Upper lobe of left lung (tissue), 6 donors: Measurements from ENCODE around the gene FILIP1L. TPM values are rescaled to one million over a fixed set of nuclear protein-coding genes. Genes with fewer than 3 reads are reported as not detected.

Experiments
- ATAC-seq, 2 donors: fragments of 200-7000 bp; cut with Tn5 transposase; one replicate each; pipeline ENCODE4 v1.9.1; 2022; ENCODE audit warnings: mild to moderate bottlenecking in 2 of 2, moderate library complexity in 2 of 2; ENCODE audit not compliant: low FRiP score in 2 of 2
- DNase-seq, 2 donors: peaks; one replicate each; pipeline ENCODE4 v3.0.0-alpha.2; 2019 to 2020
- H3K27ac ChIP-seq, 4 donors: fragments of 200-600 bp; sonication (generic); one replicate each; pipeline ENCODE4 v1.5.1; 2016 to 2019
- H3K27me3 ChIP-seq, 4 donors: fragments of 200-600 bp; sonication (generic); one replicate each; pipeline ENCODE4 v1.5.1; 2017 to 2019
- H3K36me3 ChIP-seq, 4 donors: fragments of 200-600 bp; sonication (generic); one replicate each; pipeline ENCODE4 v1.5.1; 2016 to 2019
- H3K4me1 ChIP-seq, 4 donors: fragments of 200-600 bp; sonication (generic); one replicate each; pipeline ENCODE4 v1.5.1; 2018 to 2019
- H3K4me3 ChIP-seq, 4 donors: fragments of 200-600 bp; sonication (generic); one replicate each; pipeline ENCODE4 v1.5.1; 2017 to 2019; ENCODE audit warnings: mild to moderate bottlenecking in 2 of 4, moderate library complexity in 1 of 4
- H3K9me3 ChIP-seq, 4 donors: fragments of 200-600 bp; sonication (generic); one replicate each; pipeline ENCODE4 v1.5.1; 2018 to 2019
- CTCF ChIP-seq, 6 experiments: fragments of 450-650 bp in 4 of 6; fragments of 200-600 bp in 2 of 6; sonication (generic) in 2 of 6; IDR thresholded peaks; one replicate each; pipeline ENCODE4 v1.5.1; 2016 to 2019; ENCODE audit warnings: antibody characterized with exemption in 6 of 6
- EP300 ChIP-seq, 4 donors: sonication (generic); formaldehyde crosslinking; IDR thresholded peaks; one replicate each; pipeline ENCODE4 v1.5.1; 2017; ENCODE audit warnings: antibody characterized with exemption in 4 of 4, control low read depth in 2 of 4
- POLR2A ChIP-seq, 4 donors: fragments of 450-650 bp; IDR thresholded peaks; one replicate each; pipeline ENCODE4 v1.5.1; 2016 to 2017; ENCODE audit warnings: antibody characterized with exemption in 4 of 4, mild to moderate bottlenecking in 2 of 4
- POLR2AphosphoS5 ChIP-seq, 2 donors: sonication (generic); formaldehyde crosslinking; IDR thresholded peaks; one replicate each; pipeline ENCODE4 v1.5.1; 2017; ENCODE audit warnings: antibody characterized with exemption in 2 of 2
- WGBS, 2 donors: methylation state at CpG; one replicate each; pipeline ENCODE4 v1.1.5; 2017 to 2018; 5-methylcytosine and 5-hydroxymethylcytosine counted together
- total RNA-seq, 6 donors: library from RNA; depleted of rRNA in 4 of 6; stranded (reverse); fragments of >200 nt in 4 of 6; gene quantifications; one replicate each; pipeline versions ENCODE4 v1.1.0 to v1.2.1, GENCODE V29; 2016 to 2021
- donor health status: DM: no; HTN: no; CAD: no; lungs with moderate emphysema.
- donor health status: DM: no; HTN: yes; CAD: no; lungs with severe emphysema.

The FILIP1L gene
- total RNA-seq, 6 donors from 2014 or later, result 19.4 to 38.2 (median 25.9) TPM

- Histone ChIP-seq H3K27me3 (no peaks in the 10 kb centered on the region), H3K36me3 (peaks cover 0 to 5% (median 0%) of the 10 kb centered on the region in 4 donors), H3K27ac (no peak overlapping the region), H3K4me3 (no peak overlapping the region), H3K9me3 (no peaks in the 10 kb centered on the region), H3K4me1 (peaks cover 22 to 32% (median 23%) of the 10 kb centered on the region in 4 donors)
- DNase-seq (no peak), ATAC-seq (no peak)
- no peak for TF ChIP-seq POLR2AphosphoS5 (IDR thresholded peaks at IDR 0.05)
- TF ChIP-seq CTCF (IDR thresholded peaks at IDR 0.05), result no peak
- no peak for TF ChIP-seq EP300 (IDR thresholded peaks at IDR 0.05)
- TF ChIP-seq POLR2A (IDR thresholded peaks at IDR 0.05), result no peak
- WGBS, 2 donors, result 0 to 10% methylated on average over 1 of the region's 1 CpG
These were observed 246.0 kb downstream of the FILIP1L start for GRCh38 chr3:99868311-99868646.

DNA sequence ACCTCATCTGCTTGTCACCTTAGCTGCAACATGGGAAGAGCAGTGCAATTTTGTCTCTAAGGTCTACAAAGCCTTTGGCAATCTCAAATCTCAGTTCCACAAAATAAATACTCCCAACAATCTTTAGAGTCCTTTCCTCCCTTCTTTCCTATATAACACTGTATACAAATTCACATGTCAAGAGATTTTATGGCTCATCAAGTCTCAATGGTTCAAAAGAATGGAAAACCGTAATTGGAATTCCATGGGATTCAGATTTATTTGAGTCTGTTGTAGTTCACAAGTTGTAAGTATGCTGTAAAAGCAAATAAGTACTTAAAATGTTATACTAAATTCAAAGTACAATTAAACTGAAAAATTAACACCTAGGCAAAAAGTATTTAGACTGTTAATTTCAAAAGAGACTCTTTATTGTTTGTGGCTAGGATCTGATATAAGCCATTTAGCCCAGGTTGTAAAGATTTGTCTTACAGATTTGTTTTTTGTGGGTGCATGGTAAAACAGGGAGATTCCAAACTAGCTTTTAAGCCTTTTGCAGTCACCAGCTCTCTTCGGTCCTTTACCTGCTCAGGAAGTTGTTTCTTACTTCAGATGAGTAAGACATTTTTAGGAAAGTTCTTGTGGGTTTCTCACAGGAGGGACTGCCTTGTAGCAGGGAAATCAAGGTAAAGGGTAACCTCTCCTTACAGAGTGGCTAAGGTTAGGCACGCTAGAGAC lies 246.5 kb downstream of the FILIP1L start:
- no peak for TF ChIP-seq CTCF (IDR thresholded peaks at IDR 0.05)
- no peak for TF ChIP-seq EP300 (IDR thresholded peaks at IDR 0.05)
- no peak for TF ChIP-seq POLR2AphosphoS5 (IDR thresholded peaks at IDR 0.05)
- no peak for TF ChIP-seq POLR2A (IDR thresholded peaks at IDR 0.05)
- Histone ChIP-seq H3K4me3 (no peak overlapping the region), H3K27ac (no peak overlapping the region), H3K36me3 (peaks cover 0 to 10% (median 1%) of the 10 kb centered on the region in 4 donors), H3K4me1 (peaks cover 19 to 27% (median 22%) of the 10 kb centered on the region in 4 donors), H3K27me3 (no peaks in the 10 kb centered on the region), H3K9me3 (no peaks in the 10 kb centered on the region)
- WGBS, 2 donors, result 85 to 87% methylated on average over 2 to 3 of the region's 3 CpGs
- ATAC-seq (no peak), DNase-seq (no peak)

GRCh38 chr3:99866261-99866761 lies 248.0 kb downstream of the FILIP1L start:
- Histone ChIP-seq H3K4me1 (peaks cover 12 to 22% (median 16%) of the 10 kb centered on the region in 4 donors), H3K9me3 (no peaks in the 10 kb centered on the region), H3K27ac (peak overlapping the region in 2 of 4 donors; percentile 18 to 35), H3K27me3 (no peaks in the 10 kb centered on the region), H3K36me3 (peaks cover 0 to 19% (median 3%) of the 10 kb centered on the region in 4 donors), H3K4me3 (no peak overlapping the region)
- 29 to 30% methylated on average over 3 of the region's 3 CpGs for WGBS, 2 donors
- no peak for DNase-seq
- TF ChIP-seq POLR2A (IDR thresholded peaks at IDR 0.05), result no peak
- TF ChIP-seq EP300 (IDR thresholded peaks at IDR 0.05), result no peak
- no peak for TF ChIP-seq POLR2AphosphoS5 (IDR thresholded peaks at IDR 0.05)
- TF ChIP-seq CTCF (IDR thresholded peaks at IDR 0.05), result no peak
- no peak for ATAC-seq

DNA sequence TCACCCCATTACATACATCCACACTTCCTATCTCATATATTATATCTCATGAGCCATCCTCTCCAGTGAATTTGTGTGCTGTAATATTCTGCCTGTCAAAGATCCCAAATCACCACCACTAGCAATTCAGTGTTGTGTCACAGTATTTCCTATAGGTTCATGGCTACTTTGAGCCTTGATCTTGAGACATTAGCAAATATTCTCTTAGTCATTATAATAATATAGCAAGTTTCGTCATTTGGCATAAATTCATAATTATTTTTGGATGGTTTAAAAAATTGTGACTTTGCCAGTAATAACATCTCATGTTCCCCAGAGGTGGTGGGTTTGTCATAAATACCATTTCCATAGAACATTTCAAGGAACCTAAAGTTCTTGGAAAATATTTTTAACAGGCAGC lies 249.0 kb downstream of the FILIP1L start:
- peaks cover 12 to 22% (median 18%) of the 10 kb centered on the region in 4 donors for H3K4me1 ChIP-seq
- WGBS, 2 donors, result 78 to 83% methylated on average over 1 of the region's 1 CpG

More for the DNA sequence above, 249.0 kb downstream of the FILIP1L start:
- no peak overlapping the region for H3K4me3 ChIP-seq
- TF ChIP-seq POLR2AphosphoS5 (IDR thresholded peaks at IDR 0.05) (no peak), EP300 (IDR thresholded peaks at IDR 0.05) (no peak), CTCF (IDR thresholded peaks at IDR 0.05) (no peak), POLR2A (IDR thresholded peaks at IDR 0.05) (no peak)
- no peaks in the 10 kb centered on the region for H3K27me3 ChIP-seq
- DNase-seq (no peak), ATAC-seq (no peak)
- no peaks in the 10 kb centered on the region for H3K9me3 ChIP-seq
- H3K36me3 ChIP-seq, result peaks cover 0 to 20% (median 3%) of the 10 kb centered on the region in 4 donors
- no peak overlapping the region for H3K27ac ChIP-seq
